Breast epithelium (tissue), 3 donors: ENCODE measurements around the gene SUGP2.
"Not testable (repeated sequence)": the region's sequence is repeated elsewhere in the genome, so short reads cannot be mapped to it uniquely, and the experiment has no call there.

Source experiments
- CTCF ChIP-seq, 3 donors: fragments of 450-650 bp; IDR thresholded peaks; one replicate each; pipeline ENCODE4 v1.5.1; 2016 to 2017; ENCODE audit warnings: antibody characterized with exemption in 3 of 3, mild to moderate bottlenecking in 3 of 3, moderate library complexity in 3 of 3
- POLR2A ChIP-seq: fragments of 450-650 bp; IDR thresholded peaks from one replicate; pipeline ENCODE4 v1.6.1; 2016; ENCODE audit warnings: antibody characterized with exemption, mild to moderate bottlenecking, moderate library complexity
- POLR2AphosphoS5 ChIP-seq, 3 donors: sonication (generic); formaldehyde crosslinking; IDR thresholded peaks; one replicate each; pipeline ENCODE4 v1.6.1; 2017; ENCODE audit warnings: antibody characterized with exemption in 3 of 3

DNA sequence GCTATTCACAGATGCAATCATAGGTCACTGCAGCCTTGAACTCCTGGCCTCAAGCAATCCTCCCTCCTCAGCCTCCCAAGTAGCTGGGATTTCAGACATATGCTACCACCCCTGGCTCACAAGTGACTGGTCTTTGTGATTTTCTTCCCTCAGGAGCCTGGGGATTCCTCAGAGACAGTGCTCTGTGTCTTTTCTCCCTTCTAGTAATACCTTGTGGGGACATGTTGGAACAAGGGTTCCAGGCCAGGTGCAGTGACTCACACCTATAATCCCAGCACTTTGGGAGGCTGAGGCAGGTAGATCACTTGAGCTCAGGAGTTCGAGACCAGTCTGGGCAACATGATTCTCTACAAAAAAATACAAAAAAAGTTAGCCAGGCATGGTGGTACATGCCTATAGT is 9.9 kb downstream of the SUGP2 start:
- TF ChIP-seq CTCF (IDR thresholded peaks at IDR 0.05); POLR2A; POLR2AphosphoS5 (IDR thresholded peaks at IDR 0.05): not testable (repeated sequence)
